Hematopoietic multipotent progenitor cell treated with erythropoietin and hydrocortisone succinate and interleukin-3 and kit ligand, for 4 days (in vitro differentiated cells): ENCODE measurements around the gene NDEL1.
"Not testable (repeated sequence)": the region's sequence is repeated elsewhere in the genome, so short reads cannot be mapped to it uniquely, and the experiment has no call there.

ENCODE experiments used
- DNase-seq: peaks from one replicate; pipeline ENCODE4 v3.0.0-alpha.2; 2015

The NDEL1 gene, protein sequence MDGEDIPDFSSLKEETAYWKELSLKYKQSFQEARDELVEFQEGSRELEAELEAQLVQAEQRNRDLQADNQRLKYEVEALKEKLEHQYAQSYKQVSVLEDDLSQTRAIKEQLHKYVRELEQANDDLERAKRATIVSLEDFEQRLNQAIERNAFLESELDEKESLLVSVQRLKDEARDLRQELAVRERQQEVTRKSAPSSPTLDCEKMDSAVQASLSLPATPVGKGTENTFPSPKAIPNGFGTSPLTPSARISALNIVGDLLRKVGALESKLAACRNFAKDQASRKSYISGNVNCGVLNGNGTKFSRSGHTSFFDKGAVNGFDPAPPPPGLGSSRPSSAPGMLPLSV

DNA sequence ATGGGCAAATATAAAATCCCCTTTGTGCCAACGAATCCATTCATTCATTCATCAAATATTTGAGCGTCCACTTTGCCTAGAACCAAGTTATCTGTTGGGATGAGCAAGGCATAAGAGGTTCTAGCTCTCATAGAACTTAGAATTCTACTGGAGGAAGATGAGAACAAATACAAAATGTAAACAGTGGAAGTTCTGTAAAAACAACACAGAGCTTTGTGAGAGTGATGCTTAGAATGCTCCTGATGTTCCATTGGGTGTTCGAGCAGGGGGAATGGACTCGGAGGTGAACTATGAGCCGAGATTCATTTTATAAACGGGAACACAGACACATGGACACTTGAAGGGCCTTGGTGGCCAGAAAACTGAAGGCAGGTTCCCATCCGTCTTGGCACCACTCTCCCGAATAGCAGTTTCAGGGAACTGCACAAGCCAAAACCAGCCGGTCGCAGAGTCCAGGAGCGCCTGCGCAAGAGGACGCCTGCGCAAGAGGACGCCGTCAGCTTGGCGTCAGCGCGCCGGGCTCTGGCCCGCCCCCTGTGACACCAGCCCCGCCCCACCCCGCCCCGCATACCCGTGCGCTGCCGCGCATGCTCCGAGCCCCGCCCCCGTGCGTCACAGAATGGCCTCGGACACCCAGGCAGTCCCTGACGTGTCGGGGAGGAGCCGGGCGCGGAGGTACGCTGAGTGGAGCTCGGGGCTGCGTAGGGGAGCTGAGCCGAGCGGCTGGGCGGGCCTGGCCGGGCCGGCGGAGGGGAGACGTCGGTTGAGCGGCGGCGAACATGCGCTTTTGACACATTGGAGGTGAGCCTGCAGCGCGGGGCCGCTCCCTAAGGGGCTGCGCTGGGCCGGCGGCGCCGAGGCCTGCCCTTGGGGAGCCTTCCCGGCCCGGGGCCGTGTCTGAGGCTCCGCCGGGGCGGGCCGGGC, at the start of gene NDEL1:
NDEL1 (plus strand) TSS at position 640 of the 924 bp plus-strand sequence. CDS start 8,388 bp downstream, outside the sequence.
- DNase-seq = peak; percentile 99

DNA sequence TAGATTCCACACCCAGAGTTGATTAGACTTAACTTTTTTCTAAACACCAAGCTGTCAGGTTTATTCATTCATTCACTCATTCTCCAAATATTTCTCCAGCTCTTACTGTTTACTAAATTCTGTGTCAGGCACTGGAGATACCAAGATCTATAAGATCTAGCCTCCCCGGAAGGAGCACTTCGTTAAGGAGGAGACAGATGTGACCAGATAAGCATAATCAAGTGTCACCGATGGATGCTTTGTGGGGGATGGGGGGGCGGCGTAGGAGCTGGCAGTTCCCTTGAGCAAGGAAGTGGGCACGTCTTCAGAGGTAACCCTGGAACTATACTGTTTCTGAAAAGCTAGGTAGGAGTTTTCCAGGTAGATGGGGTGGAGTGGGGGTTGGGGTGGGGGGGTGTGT, 48.8 kb upstream of the NDEL1 start:
- peak; percentile 71 for DNase-seq

DNA sequence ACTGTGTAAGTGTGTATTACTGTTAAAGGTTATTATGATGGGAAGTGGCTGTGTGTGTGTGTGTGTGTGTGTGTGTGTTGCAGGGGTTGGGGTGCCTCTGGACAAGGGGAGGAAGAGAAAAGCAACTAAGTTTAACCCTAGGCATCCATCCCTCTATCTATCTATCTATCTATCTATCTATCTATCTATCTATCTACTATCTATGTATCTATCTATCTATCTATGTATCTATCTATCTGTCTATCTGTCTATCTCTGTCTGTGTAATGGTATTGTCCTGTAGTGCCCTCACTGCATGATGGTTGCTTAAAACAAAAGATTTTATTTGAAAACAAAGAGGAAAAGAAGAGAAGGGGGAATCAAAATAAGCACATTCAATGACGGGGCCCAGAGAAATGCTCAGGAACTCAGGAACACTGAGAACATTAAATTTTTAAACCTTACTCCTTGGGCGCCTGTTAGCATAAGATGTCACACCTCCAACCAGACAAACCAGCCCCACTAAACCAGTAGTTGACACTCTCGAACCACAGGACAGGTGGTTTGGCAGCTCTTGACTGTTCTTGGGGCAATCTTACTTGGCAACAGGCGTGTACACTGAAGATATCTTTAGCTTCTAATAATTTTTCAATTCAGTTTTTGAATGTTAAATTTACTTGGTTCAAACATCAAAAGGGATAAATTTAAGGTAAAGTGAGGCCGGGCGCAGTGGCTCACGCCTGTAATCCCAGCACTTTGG, 47.6 kb upstream of the NDEL1 start:
- no peak for DNase-seq

DNA sequence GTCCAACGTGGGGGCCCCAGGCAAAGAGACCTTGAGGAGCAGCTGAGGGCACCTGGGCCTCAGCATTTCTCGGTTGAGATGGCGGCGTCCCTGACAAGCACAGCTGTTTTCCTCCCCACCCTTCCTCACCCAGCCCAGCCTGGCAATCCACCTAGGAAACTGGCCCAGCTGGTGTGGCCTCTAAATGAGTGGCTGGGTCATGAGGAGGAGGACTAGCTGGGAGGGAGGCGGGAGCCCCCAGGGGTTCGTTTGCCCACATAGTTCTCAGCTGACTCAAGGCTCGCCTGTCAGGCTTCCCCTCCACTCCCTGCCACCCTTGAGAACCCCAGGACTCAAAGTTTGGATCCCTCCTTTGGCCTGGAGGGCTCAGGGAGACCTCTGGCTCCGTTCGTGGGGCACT, 44.0 kb upstream of the NDEL1 start:
- no peak for DNase-seq

DNA sequence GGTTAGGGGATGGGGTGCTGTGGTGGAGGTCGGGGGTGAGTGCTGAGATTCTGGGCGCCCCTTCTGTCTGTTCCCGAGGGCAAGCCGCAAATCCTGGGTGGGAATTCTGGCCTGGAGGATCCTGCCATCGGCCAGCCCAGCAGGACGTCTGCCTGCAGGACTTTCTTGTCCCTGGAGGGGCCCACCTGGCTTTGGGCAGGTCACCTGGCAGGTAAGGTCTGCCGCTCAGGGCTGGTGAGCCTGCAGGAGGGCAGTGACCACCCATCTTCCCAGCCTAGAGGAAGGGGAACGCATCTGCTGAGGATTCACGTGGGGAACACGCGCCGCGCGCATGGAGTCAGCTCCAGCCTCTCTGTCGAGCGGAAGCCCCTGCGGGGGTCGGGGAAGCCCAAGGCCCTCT, 43.4 kb upstream of the NDEL1 start:
- DNase-seq = no peak

DNA sequence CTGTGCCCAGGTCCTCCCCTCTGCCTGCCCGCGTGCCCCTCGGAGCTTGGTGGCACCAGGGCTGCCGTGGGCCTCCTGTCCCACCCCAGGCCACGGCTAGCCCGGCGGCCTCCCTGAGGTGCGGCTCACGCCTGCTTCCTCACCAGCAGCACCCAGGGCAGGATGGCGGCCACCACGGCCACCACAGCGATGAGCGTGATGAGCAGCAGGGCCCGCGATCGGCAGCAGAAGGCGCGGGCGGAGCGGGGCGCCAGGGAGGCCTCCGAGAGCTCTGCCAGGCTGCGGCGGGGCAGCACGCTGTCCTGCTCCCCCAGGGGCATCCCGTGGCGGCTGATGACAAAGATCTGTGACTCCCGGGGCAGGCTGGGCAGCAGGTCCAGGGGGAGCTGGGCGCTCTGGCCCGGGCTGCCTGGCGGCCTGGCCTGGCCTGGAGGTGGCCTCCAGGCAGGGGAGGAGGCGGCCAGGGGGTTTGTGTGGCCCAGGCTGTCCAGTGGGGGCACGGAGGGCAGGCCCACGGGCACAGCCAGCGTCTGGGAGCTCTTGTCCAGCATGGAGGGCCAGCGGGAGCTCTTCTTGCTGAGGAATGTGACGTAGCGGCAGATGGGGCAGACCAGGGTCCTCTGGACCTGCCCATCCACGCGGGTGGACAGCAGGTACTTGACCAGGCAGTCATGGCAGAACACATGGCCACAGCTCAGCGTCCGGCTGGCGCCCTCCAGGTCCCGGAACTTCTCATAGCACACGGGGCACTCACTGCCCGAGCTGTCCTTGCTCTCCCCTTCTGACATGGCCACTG, 42.8 kb upstream of the NDEL1 start:
- no peak for DNase-seq

DNA sequence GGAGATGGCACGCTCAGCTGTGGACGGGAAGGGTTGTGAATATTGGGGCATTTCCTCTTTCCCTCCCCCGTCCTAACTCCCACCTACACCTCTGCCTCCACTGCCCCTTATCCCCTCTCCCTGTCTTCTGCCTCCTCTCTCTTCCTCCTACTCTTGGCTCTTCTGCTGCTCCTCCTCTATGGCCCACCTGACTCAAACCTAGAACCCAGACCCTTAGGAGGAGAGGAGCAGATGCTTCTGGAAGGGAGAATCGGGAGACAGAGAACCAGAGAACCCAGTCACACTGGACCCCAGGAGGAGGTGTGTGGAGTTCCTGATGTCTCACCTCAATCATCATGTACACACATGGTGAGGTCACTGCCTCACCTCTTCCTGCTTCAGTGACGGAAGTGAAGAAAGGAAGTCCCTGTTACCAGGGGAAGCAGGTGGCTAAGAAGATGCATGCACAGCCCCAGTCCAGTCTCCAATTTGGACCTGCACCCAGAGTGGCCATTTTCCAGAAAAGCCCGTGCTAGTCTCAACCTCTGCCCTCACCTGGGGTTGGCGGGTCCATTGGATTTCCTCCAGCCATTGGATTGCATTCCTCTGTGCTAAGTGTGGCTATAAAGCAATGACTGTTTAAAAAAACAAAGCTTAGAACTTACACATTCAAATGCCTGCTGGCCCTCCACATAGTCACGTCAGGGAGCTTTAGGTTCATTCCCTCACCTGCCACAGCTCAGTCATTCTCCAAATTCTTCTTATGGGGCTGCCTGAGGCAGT, 42.0 kb upstream of the NDEL1 start:
- no peak for DNase-seq

DNA sequence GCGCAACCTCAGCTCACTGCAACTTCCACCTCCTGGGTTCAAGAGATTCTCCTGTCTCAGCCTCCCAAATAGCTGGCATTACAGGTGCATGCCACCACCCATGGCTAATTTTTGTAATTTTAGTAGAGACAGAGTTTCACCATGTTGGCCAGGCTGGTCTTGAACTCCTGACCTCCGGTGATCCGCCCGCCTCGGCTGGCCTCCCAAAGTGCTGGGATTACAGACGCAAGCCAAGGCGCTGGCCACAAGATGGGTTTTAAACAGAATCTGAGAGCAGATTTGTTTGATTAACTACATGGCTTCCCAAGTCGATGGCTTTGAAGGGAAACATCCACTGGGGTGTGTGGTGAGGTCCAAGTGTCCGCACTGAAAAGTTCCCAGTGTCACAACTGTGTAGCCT, 41.2 kb upstream of the NDEL1 start:
- DNase-seq = not testable (repeated sequence)

DNA sequence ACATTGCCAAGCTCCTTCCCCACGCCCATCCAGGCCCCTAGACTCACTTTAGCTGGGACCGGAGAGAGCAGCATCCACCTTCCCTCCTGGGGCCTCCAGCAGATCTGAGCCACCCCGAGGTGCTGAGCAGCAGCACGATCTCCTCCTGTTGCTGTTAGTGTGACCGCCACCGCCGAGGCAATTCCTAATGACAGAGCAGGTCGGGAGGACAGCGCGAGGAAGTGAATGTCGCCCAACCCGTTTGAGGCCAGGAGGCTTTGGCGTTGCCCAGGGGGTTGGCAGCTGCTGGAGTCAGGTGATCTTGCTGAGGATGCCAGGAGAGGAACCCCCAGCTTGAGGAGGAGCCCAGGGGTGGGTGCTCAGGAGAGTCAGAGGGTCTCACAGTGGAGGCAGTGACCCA, 38.0 kb upstream of the NDEL1 start, which contains the start of gene RNF222:
RNF222 (minus strand) TSS at position 192 of the 400 bp plus-strand sequence. CDS start 4,366 bp downstream, outside the sequence.
- DNase-seq = no peak

DNA sequence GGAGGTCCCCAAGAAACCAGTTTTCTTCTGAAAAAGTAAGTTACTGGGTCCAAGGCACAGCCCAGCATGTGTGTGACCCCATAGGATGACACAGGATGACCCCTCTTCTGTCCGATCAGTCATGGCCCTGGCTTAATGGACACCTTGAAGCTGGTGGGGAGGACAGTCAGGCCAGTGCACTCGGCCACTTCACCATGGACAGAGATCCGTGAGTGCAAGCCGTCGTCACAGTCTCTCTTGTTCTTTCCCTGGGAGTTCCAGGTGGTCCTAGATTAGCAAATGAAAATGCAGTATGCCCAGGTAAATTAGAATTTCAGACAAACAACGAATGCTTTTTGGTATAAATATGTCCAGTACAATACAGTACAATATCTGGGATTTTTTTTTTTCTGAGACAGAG, 36.7 kb upstream of the NDEL1 start:
- no peak for DNase-seq

DNA sequence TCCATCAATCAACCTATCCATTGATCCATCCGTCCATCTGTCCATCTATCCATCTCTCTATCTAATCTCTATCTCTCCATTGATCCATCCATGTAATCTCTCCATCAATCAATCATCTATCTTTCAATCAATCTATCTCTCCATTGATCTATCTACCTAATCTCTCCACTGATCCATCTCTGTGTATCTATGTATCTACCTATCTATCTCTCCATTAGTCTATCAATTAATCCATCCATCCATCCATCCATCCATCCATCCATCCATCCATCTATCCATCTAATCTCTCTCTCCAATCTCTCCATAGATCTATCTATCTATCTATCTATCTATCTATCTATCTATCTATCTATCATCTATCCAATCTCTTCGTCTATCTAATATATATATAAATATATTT, 34.6 kb upstream of the NDEL1 start:
- no peak for DNase-seq

DNA sequence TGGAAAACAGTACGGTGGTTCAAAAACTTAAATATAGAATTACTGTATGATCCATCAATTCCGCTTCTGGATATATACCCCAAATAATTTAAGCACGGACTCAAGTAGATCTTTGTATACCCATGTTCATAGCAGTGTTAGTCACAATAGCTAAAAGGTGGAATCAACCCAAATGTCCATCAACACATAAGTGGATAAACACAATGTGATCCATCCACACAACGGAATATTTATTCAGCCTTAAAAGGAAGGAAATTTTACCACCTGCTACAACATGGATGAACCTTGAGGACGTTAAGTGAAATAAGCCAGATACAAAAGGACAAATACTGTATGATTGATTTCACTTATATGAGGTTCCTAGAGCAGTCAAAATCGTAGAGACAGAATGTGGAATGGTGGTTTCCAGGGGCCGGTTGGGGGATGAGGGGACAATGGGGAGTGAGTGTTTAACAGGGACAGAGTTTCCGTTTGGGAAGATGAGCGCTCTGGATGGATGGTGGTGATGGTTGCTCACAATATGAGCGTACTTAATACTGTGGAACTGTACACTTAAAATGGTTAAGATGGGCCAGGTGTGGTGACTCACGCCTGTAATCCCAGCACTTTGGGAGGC, 32.7 kb upstream of the NDEL1 start:
- DNase-seq = no peak

DNA sequence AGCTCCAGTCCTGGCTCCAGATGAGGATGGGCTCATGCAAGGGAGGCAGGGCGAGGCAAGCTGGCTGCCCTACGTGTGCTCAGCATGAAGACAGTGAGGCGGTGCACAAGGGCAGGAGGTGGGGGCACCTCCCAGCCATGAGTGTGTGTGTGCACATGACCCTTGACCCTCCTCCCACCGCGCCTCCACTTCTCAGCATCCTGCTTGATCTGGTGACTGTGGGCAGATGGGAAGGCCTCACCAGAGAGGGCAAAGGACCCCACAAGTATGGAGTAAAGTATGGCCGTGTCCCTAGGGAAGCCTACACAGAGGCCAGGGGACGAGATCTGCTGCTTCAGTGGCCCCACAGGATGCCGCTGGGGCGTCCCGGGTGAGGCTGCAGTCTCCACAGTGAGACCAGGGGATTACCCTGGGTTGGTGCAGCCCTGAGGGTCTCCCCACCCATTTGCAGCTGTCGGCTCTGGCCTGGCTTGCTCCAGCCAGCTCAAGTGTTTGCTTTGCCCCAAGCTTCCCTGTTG, 30.1 kb upstream of the NDEL1 start:
- DNase-seq = no peak

DNA sequence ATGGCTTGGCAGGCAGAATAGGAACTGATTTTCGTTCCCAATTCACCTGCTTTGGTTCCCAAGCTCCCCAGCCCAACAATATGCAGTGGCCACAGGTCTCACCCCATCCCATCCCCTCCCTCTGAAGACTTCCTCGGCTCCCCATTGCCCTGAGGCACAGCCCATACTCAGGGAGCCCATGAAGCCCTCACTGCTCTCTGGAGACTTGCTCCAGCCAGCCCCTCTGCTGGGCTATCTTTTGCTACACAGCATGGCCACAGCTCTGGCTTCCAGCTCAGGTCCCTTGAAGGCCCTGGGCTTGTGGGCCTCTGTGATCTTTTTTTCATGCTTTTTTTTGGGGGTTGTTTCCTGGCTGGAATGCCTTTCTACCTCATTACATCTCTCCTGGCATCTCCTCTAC, 29.5 kb upstream of the NDEL1 start:
- no peak for DNase-seq

DNA sequence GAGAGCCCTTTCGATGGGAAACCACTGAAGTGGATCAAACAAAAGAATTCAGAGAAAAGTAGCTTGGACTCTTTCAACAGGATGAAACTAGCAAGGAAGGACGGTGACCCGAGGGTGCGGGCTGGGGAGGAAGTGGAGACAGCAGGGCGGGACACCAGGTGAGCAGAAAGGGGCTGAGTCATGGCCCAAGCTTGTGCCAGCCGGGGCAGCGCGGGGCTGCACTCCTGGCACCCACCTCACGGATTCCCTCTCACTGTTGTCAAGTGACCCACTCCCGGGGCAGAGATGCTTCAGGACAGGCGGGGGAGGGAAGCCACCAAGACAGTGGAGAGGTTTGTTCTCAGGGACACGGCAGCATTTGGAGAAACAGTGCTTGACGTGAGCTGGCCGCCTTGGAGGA, 27.3 kb upstream of the NDEL1 start:
- DNase-seq = no peak

DNA sequence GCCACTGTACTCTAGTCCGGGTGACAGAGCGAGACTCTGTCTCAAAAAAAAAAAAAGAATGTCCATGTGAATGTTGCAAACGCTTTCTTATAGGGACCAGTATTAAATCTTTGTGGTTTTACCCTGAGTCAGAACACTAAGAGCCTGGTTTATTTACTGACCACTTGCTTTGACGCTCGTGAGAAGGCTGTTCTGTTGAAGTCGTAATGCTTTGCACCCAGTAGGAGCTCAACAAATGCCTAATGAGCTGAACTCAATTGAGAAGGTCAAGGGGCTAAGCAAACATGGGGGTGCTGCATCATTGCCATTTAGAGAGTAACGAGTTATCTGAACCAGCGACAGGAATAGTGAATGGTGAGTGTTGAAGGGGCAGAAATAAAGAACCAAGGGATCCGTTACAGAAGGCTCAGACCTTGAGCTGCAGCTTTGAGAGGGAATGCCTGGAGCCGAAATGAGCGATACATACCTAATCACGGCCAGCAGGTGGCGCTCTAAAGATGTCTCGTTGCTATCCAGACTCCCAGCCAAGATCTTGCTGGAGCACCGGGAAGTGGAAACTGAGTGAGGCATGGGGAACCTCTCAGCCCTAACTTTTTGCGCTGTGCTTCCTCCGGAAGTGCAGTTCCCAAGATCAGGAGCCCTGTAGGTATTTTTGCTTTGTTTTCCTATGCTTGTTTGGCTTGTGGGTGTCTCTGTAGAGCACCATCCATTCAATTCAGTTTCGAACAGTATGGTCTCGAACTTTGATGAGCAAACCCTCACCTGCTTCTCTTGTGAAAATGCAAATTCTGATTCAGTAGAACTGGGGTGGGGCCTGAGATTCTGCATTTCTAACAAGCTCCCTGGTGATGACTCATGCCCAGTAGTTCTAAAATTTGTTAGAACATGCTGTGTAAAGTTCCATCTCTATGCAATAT, 25.5 kb upstream of the NDEL1 start:
- peak; percentile 92 for DNase-seq

DNA sequence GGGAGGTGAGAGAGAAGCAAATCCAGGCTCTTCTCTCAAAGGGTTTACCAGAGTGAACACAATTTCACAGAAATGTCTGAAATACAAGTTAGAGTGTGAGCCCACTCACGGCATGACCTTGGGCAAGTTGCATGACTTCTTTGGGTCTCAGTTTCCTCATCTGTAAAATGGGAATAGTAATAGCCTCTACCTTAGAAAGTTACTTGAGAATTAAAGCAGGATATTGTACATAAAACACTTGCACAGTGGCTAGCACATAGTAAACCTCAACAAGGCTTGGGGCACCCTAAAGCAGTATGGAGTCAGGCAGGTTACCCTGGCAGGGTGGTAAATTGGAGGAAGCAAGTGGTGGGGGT, 24.8 kb upstream of the NDEL1 start:
- no peak for DNase-seq

DNA sequence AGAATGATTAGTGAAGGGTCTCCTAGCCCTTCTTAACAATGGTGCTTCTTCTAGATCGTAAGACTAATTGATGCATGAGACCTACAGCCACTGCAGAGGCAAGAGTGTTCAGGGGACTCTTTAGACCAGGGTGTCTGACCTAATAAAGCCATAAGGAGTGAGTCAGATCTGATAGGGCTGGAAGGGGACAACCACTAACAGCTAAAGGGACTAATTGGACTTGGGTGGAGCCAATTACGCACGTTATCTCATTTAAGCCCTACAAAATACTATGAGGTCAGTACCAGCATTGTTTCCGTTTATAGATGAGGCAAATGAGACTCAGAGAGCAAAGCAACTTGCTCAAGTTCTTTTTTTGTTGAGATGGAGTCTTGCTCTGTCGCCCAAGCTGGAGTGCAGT, 23.6 kb upstream of the NDEL1 start:
- DNase-seq = peak; percentile 93

DNA sequence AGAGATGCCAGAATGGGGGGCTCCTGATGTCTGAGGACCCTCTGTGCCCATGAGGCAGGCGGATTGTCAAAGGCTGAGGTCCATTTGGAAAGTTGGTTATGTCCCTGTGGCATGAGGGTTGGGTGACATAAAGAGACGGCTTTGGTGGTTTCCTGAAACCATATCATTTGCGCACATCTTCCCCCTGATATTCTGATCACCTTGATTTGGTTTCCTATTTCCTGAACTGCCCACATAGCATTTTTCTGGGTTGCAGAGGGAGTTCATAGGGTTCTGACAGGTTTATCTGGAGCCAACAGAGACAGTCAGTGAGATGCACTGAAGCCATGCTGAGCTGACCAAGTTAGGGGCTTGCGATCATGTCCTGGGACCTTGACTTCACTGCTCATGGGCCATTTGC, 22.4 kb upstream of the NDEL1 start:
- peak; percentile 57 for DNase-seq

DNA sequence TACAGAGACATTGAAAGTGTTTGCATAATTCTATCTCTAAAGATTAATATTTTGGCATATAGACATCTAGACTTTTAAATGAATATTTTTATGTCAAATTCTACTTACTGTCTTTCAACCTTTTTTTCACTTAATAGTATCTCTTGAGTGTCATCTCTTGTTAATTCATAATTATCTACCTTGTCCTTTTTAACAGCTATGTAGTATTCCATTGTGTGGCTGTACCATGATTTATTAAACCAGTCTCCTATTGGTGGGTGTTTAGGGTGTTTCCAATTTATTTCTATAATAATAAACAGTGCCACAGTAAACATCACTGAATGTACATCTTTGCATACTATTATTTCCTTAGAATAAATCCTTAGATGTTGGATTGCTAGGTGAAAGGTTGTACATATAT, 21.7 kb upstream of the NDEL1 start:
- no peak for DNase-seq
